RWPE1 (cell line): Measurements from ENCODE around the gene GPHN.
"Not testable (repeated sequence)": the region's sequence is repeated elsewhere in the genome, so short reads cannot be mapped to it uniquely, and the experiment has no call there.

Experiments
- CTCF ChIA-PET: fragments of 350-600 bp; sonication (Branson Sonifier 250); formaldehyde crosslinking; extraction: SDS; loops from one replicate; lab custom pipeline; 2021; lab: Yijun Ruan, JAX
- POLR2A ChIA-PET: fragments of 400-600 bp; formaldehyde crosslinking; extraction: SDS; loops from one replicate; lab custom pipeline; 2020; ENCODE audit warnings: antibody characterized with exemption; ENCODE audit not compliant: low non-redundant PET; lab: Yijun Ruan, JAX
- DNase-seq: peaks from one replicate; pipeline ENCODE4 v3.0.0; 2012; ENCODE audit warnings: low spot score
- H3K27ac ChIP-seq: fragments of 450-650 bp; 2 replicates; pipeline ENCODE4 v1.5.1; 2017
- CTCF ChIP-seq: fragments of 450-650 bp; conservative IDR thresholded peaks from 2 replicates; pipeline ENCODE4 v1.5.1; 2017; ENCODE audit warnings: low read depth, mild to moderate bottlenecking

Gene GPHN

DNA sequence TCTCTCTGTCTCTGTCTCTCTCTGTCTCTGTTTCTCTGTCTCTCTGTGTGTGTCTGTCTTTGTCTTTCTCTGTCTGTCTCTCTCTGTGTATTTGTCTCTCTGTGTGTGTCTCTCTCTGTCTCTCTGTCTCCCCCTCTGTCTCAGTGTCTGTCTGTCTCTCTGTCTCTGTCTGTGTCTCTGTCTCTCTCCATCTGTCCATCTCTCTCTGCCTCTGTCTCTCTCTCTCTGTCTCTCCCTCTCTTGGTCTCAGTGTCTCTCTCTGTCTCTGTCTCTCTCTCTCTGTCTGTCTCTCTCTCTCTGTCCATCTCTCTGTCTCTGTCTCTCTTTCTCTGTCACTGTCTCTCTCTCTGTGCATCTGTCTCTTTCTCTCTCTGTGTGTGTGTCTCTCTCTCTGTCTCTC lies 537.5 kb downstream of the GPHN start:
- POLR2A ChIA-PET: no interaction called here
- no peak for DNase-seq
- no peak for TF ChIP-seq CTCF
- no peak overlapping the region for H3K27ac ChIP-seq
- CTCF ChIA-PET: no interaction called here

DNA sequence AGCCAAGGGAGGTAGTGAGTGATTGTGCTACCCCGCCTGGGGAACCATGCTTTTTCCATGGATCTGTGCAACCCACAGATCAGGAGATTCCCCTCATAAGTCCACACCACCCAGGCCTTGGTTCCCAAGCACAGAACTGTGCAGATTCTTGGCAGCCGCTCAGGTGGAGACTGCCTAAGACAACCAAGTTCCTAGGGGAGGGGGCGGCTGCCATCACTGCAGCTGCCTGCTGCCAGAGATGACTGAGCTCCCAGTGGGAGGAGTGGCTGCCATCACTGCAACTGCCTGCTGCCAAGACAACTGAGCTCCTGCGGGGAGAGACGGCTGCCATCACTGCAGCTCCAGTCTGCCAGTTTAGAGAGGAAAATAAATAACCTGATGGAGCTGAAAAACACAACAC lies 542.9 kb downstream of the GPHN start:
- POLR2A ChIA-PET: no interaction called here

GRCh38 chr14:67056684-67057083 lies 548.7 kb downstream of the GPHN start:
- ChIA-PET CTCF (no interaction called here), POLR2A (no interaction called here)
- DNase-seq: no peak

More for the DNA sequence above, 542.9 kb downstream of the GPHN start:
- no peak for TF ChIP-seq CTCF
- H3K27ac ChIP-seq: no peak overlapping the region
- CTCF ChIA-PET: no interaction called here
- no peak for DNase-seq

DNA sequence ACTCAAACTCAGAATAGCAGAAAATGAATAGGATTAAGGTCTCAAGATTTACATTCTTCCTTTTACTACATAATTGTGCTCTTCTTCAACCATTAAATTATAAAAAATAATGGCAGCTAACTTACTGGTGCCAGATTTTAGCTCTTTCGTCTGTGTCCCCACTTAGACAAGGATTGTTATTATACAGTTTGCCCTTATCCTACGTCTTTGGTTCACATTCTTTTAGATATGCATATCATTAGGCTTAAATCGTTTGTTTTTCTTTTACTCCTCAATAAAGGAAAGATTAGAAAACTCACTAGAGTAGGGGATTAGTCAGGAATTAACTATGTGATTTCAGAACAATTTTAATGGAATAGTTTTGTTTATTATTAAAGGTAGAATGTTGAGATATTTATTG lies 551.6 kb downstream of the GPHN start:
- H3K27ac ChIP-seq: no peak overlapping the region
- ChIA-PET POLR2A (no interaction called here), CTCF (interaction anchor here (0.7 kb wide), 1 partner anchor 21 kb away, joined by 3 read pairs; no protein-coding TSS in a partner anchor)
- DNase-seq: no peak
- TF ChIP-seq CTCF: no peak

More at GRCh38 chr14:67056684-67057083, 548.7 kb downstream of the GPHN start:
- TF ChIP-seq CTCF: no peak
- no peak overlapping the region for H3K27ac ChIP-seq

DNA sequence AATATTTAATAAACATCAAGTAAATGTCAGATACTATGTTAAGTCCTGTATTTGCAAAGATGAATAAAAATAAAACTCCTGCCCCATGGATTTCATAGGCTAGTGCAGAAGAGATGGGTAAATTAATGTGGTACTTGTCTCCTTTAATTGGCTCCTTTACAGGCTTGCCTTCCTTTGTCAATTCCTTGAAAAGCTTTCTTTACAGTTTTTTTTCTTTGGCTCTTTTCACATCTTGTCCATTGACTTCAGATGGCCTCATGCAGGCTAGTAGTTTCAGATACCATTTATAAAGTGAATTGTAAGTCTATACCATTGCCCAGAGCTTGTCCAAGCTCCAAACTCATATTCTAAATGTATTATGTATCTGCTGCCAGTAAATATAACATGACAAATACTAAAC lies 552.6 kb downstream of the GPHN start:
- CTCF ChIA-PET: no interaction called here
- no peak overlapping the region for H3K27ac ChIP-seq
- no peak for TF ChIP-seq CTCF
- DNase-seq: no peak
- POLR2A ChIA-PET: no interaction called here

DNA sequence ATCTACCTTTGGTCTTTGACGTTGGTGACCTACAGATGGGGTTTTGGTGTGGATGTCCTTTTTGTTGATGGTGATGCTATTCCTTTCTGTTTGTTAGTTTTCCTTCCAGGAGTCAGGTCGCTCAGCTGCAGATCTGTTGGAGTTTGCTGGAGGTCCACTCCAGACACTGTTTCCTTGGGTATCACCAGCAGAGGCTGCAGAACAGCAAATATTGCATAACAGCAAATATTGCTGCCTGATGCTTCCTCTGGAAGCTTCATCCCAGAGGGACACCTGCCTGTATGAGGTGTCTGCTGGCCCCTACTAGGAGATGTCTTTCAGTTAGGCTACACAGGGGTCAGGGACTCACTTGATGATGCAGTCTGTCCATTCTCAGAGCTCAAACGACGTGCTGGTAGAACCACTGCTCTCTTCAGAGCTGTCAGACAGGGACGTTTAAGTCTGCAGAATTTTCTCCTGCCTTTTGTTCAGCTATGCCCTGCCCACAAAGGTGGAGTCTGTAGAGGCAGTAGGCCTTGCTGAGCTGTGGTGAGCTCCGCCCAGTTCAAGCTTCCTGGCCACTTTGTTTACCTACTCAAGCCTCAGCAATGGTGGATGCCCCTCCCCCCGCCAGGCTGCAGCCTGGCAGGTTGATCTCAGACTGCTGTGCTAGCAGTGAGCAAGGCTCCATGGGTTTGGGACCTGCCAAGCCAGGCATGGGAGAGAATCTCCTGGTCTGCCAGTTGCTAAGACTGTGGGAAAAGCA lies 559.3 kb downstream of the GPHN start:
- CTCF ChIA-PET: interaction anchor here (0.6 kb wide), 1 partner anchor 31 kb away, joined by 3 read pairs; no protein-coding TSS in a partner anchor
- POLR2A ChIA-PET, H3K27ac ChIP-seq, DNase-seq: not testable (repeated sequence)

GRCh38 chr14:67068251-67068650 lies 560.3 kb downstream of the GPHN start:
- ChIA-PET POLR2A (no interaction called here), CTCF (interaction anchor here (0.6 kb wide), 1 partner anchor 35 kb away, joined by 3 read pairs; no protein-coding TSS in a partner anchor)
- DNase-seq: no peak
- H3K27ac ChIP-seq: no peak overlapping the region
- no peak for TF ChIP-seq CTCF
